Endothelial cell of umbilical vein (primary cell): ENCODE results near the gene CAPN8. TPM values are rescaled to one million over a fixed set of nuclear protein-coding genes. Genes with fewer than 3 reads are reported as not detected.

Experiments
- BruUV-seq: library from RNA; stranded (reverse); fragments of 400-500 nt; replicated peaks from 2 replicates; lab custom pipeline; 2021; lab: Mats Ljungman, UMichigan
- CTCF ChIA-PET: fragments of 300-600, 350-600 bp; sonication (Branson Sonifier 250); formaldehyde crosslinking; loops from one replicate; lab custom pipeline; 2021; ENCODE audit warnings: antibody characterized with exemption, inconsistent platforms; lab: Charles Lee
- POLR2A ChIA-PET: fragments of 300-600, 350-600 bp; sonication (Branson Sonifier 250); formaldehyde crosslinking; loops from one replicate; lab custom pipeline; 2021; ENCODE audit warnings: antibody characterized with exemption, inconsistent platforms; lab: Charles Lee
- DNase-seq: peaks from one replicate; pipeline ENCODE4 v3.0.0-alpha.2; 2011; ENCODE audit warnings: low read depth, low spot score
- FAIRE-seq: peaks from 2 replicates; lab custom pipeline; 2011; peaks lifted over from hg19 to GRCh38; lab: Jason Lieb, UNC
- H2AFZ ChIP-seq: 2 replicates; pipeline ENCODE4 v1.6.0; 2012; ENCODE audit warnings: low read depth, low read length, control low read depth, inconsistent platforms
- H3K27ac ChIP-seq: 2 replicates; pipeline ENCODE4 v1.5.1; 2011; ENCODE audit warnings: low read depth, mild to moderate bottlenecking, control low read depth, low read length, moderate library complexity; ENCODE audit not compliant: insufficient read depth
- H3K27me3 ChIP-seq, 2 experiments: 2 replicates each; pipeline versions ENCODE4 v1.6.0 to v1.6.1; 2011; ENCODE audit warnings: low read length in 2 of 2, mixed read lengths in 1 of 2; ENCODE audit not compliant: control insufficient read depth in 2 of 2, insufficient read depth in 2 of 2
- H3K36me3 ChIP-seq, 2 experiments: 2 replicates in 1 of 2; 3 replicates in 1 of 2; pipeline ENCODE4 v1.5.1; 2011; ENCODE audit warnings: low read length in 2 of 2, mild to moderate bottlenecking in 1 of 2, moderate library complexity in 1 of 2; ENCODE audit not compliant: control insufficient read depth in 2 of 2, insufficient read depth in 2 of 2; ENCODE audit errors: extremely low read depth in 1 of 2
- H3K4me1 ChIP-seq: 3 replicates; pipeline ENCODE4 v1.5.1; 2011; ENCODE audit warnings: mild to moderate bottlenecking, low read length; ENCODE audit not compliant: control insufficient read depth, insufficient read depth; ENCODE audit errors: extremely low read depth
- H3K4me2 ChIP-seq: 2 replicates; pipeline ENCODE4 v1.6.1; 2011; ENCODE audit warnings: low read length, control low read depth, mixed read lengths; ENCODE audit not compliant: insufficient read depth
- H3K4me3 ChIP-seq, 3 experiments: fragments of 200-600 bp in 1 of 3; sonication (generic), shearing (Covaris generic) in 1 of 3; replicated peaks in 1 of 3; 2 replicates each; pipeline ENCODE4 v1.5.1; 2011 to 2016; ENCODE audit warnings: control low read depth in 3 of 3, low read length in 3 of 3, mild to moderate bottlenecking in 2 of 3, inconsistent platforms in 1 of 3, low read depth in 1 of 3, moderate library complexity in 1 of 3; ENCODE audit not compliant: insufficient read depth in 1 of 3
- H3K79me2 ChIP-seq: 2 replicates; pipeline ENCODE4 v1.6.0; 2012; ENCODE audit warnings: low read length, inconsistent platforms; ENCODE audit not compliant: control insufficient read depth, insufficient read depth
- H3K9ac ChIP-seq: replicated peaks from 2 replicates; pipeline ENCODE3; 2011; ENCODE audit warnings: low read length, control low read depth; ENCODE audit not compliant: insufficient read depth; ENCODE audit errors: extremely low read depth
- H3K9me1 ChIP-seq: replicated peaks from 3 replicates; pipeline ENCODE4 v1.6.0; 2011; ENCODE audit warnings: mild to moderate bottlenecking, low read length; ENCODE audit not compliant: control insufficient read depth, insufficient read depth; ENCODE audit errors: extremely low read depth
- H3K9me3 ChIP-seq: replicated peaks from 2 replicates; pipeline ENCODE4 v1.5.1; 2012; ENCODE audit warnings: low read length, inconsistent platforms; ENCODE audit not compliant: control insufficient read depth, insufficient read depth
- H4K20me1 ChIP-seq: replicated peaks from 2 replicates; pipeline ENCODE3; 2011; ENCODE audit warnings: mild to moderate bottlenecking, low read length; ENCODE audit not compliant: control insufficient read depth, insufficient read depth; ENCODE audit errors: extremely low read depth
- FOS ChIP-seq: IDR thresholded peaks from 2 replicates; pipeline ENCODE4 v1.6.1; 2011; ENCODE audit warnings: mild to moderate bottlenecking, low read length, moderate library complexity, borderline replicate concordance; ENCODE audit not compliant: insufficient read depth
- GATA2 ChIP-seq: IDR thresholded peaks from 2 replicates; pipeline ENCODE4 v1.7.0; 2011; ENCODE audit warnings: low read depth, mild to moderate bottlenecking, moderate library complexity, mixed read lengths, low read length; ENCODE audit not compliant: insufficient read length, insufficient read depth
- JUN ChIP-seq: IDR thresholded peaks from 2 replicates; pipeline ENCODE4 v1.6.1; 2011; ENCODE audit warnings: borderline replicate concordance, low read depth; ENCODE audit not compliant: insufficient read length, insufficient read depth
- MYC ChIP-seq: IDR thresholded peaks from one replicate; pipeline ENCODE4 v1.6.1; 2011; ENCODE audit warnings: mild to moderate bottlenecking, low read depth, low read length
- POLR2A ChIP-seq: IDR thresholded peaks from 2 replicates; pipeline ENCODE4 v1.6.1; 2012; ENCODE audit warnings: low read depth, mild to moderate bottlenecking, control low read depth, low read length
- POLR2AphosphoS5 ChIP-seq: IDR thresholded peaks from 2 replicates; pipeline ENCODE4 v1.6.1; 2012; ENCODE audit warnings: low read depth, mild to moderate bottlenecking, control low read depth, low read length, moderate library complexity; ENCODE audit not compliant: insufficient read depth
- dilution Hi-C: fragments of 300-500 bp; cut with MboI; formaldehyde crosslinking; loops from one replicate; pipeline ENCODE4 v1.15.0; 2019; ENCODE audit warnings: low sequenced_read_pairs; ENCODE audit not compliant: extremely low pct_ligation_motif_present
- intact Hi-C: fragments of 100-400 bp; cut with micrococcal nuclease; formaldehyde crosslinking; loops from one replicate; pipeline ENCODE4 v1.10.0; 2022
- polyA plus RNA-seq, 4 experiments: library from polyadenylated mRNA; depleted of rRNA in 3 of 4; stranded (reverse) in 3 of 4; unstranded in 1 of 4; fragments of >200 nt; gene quantifications; 2 replicates each; pipeline versions ENCODE4 v1.2.1 to v1.2.3, GENCODE V29; 2011 to 2012; ENCODE audit warnings: missing spikeins in 1 of 4
- total RNA-seq: library from RNA; stranded (reverse); gene quantifications from 2 replicates; pipeline ENCODE4 v1.2.3, GENCODE V29; 2021
- TF ChIP-seq, protein P1 (sequence below), 2 donors: IDR thresholded peaks; 1 replicate in 1 of 2; 2 replicates in 1 of 2; pipeline ENCODE4 v1.5.1; 2011; ENCODE audit warnings: low read length in 2 of 2, mild to moderate bottlenecking in 2 of 2, moderate library complexity in 2 of 2, control low read depth in 1 of 2, inconsistent platforms in 1 of 2, low read depth in 1 of 2; ENCODE audit not compliant: insufficient read depth in 1 of 2; ENCODE audit errors: extremely low read depth in 1 of 2
- TF ChIP-seq, protein P2 (sequence below): IDR thresholded peaks from 2 replicates; pipeline ENCODE4 v1.6.1; 2011; ENCODE audit not compliant: insufficient read depth, insufficient read length

The CAPN8 gene
- total and polyA plus RNA-seq, 2 donors (not counting 3 experiments of a cell fraction or from before 2014, with no cell fraction given) = not detected

DNA sequence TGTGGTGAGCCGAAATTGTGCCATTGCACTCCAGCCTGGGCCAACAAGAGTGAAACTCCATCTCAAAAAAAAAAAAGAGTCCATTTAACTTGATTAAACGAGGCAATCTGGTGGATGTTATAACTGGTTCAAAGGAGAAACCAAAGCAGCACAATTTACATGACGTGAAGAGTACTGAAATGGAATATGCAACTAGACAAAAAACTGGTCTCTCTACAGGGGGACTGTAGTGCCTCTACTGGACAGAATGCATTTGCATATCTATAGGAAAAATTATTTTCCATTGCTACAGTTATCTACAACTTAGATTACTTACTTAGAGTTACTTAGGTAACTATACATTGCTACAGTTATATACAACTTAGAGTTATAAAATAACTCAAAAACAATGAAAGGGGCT is 44.1 kb upstream of the CAPN8 start:
- intact Hi-C loops = loop anchor here (5.0 to 10.0 kb wide), 4 partner anchors 123 to 895 kb away; partner anchors contain the start of genes DISP1 and WDR26
- H3K27ac ChIP-seq = no peak overlapping the region
- H3K4me2 ChIP-seq = no peak overlapping the region
- H3K9me3 ChIP-seq = no peaks in the 10 kb centered on the region
- TF ChIP-seq, protein P1, sequence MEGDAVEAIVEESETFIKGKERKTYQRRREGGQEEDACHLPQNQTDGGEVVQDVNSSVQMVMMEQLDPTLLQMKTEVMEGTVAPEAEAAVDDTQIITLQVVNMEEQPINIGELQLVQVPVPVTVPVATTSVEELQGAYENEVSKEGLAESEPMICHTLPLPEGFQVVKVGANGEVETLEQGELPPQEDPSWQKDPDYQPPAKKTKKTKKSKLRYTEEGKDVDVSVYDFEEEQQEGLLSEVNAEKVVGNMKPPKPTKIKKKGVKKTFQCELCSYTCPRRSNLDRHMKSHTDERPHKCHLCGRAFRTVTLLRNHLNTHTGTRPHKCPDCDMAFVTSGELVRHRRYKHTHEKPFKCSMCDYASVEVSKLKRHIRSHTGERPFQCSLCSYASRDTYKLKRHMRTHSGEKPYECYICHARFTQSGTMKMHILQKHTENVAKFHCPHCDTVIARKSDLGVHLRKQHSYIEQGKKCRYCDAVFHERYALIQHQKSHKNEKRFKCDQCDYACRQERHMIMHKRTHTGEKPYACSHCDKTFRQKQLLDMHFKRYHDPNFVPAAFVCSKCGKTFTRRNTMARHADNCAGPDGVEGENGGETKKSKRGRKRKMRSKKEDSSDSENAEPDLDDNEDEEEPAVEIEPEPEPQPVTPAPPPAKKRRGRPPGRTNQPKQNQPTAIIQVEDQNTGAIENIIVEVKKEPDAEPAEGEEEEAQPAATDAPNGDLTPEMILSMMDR (IDR thresholded peaks at IDR 0.05; ENCODE audit: extremely low read depth in 1 of 2, insufficient read depth in 1 of 2, low read depth in 1 of 2, low read length in 2 of 2) = peak; percentile 31 to 37
- TF ChIP-seq JUN = no peak
- TF ChIP-seq POLR2A = no peak
- no peak overlapping the region for H3K4me3 ChIP-seq
- no TSS peak for BruUV-seq
- H3K36me3 ChIP-seq = no peaks in the 10 kb centered on the region
- H4K20me1 ChIP-seq = no peaks in the 10 kb centered on the region
- DNase-seq (peak; percentile 49), FAIRE-seq (no peak)
- POLR2A ChIA-PET = no interaction called here
- peaks cover 22% of the 10 kb centered on the region for H3K79me2 ChIP-seq
- H3K9ac ChIP-seq = no peak overlapping the region
- CTCF ChIA-PET = interaction anchor here (2.1 to 10.9 kb wide), 3 partner anchors 8 to 40 kb away, joined by 9 to 148 read pairs (median 21); no protein-coding TSS in a partner anchor
- dilution Hi-C loops = no loop called here
- H3K27me3 ChIP-seq = no peaks in the 10 kb centered on the region
- H3K9me1 ChIP-seq = no peaks in the 10 kb centered on the region
- H2AFZ ChIP-seq = no peak overlapping the region
- peaks cover 68% of the 10 kb centered on the region for H3K4me1 ChIP-seq

DNA sequence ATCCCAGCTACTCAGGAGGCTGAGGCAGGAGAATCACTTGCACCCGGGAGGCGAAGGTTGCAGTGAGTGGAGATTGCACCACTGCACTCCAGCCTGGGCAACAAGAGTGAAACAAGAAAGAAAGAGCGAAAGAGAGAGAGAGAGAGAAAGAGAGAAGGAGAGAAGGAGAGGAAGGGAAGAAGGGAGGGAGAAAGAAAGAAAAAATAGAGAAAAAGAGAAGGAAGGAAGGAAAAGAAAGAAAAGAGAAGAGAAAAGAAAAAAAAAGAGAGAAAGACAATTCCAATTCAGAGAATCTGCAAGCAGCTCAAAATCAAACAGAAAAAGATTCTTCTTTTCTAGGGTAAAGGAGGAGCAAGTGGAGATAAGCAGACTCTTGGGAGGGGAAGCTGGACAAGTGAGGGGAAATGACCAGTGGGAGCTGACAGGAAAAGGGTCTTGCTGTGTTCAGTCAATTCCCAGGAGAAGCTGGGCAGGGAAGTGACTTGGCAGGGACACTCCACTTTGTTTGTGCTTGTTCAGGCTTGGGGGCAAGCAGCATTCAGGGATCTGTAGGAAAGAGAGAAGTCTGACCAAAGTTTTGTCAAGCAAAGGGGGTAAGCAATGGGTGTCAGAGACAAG is 43.3 kb upstream of the CAPN8 start:
- CTCF ChIA-PET = interaction anchor here (0.9 to 10.9 kb wide), 4 partner anchors 9 to 41 kb away, joined by 3 to 148 read pairs (median 14); no protein-coding TSS in a partner anchor
- intact Hi-C loops = loop anchor here (5.0 to 10.0 kb wide), 4 partner anchors 124 to 894 kb away; partner anchors contain the start of genes DISP1 and WDR26
- TF ChIP-seq GATA2 (peak; percentile 35), MYC (no peak), FOS (no peak), POLR2AphosphoS5 (no peak)
- TF ChIP-seq, protein P2, sequence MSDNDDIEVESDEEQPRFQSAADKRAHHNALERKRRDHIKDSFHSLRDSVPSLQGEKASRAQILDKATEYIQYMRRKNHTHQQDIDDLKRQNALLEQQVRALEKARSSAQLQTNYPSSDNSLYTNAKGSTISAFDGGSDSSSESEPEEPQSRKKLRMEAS = no peak

More for the DNA sequence above, 43.3 kb upstream of the CAPN8 start:
- FAIRE-seq (peak; percentile 58), DNase-seq (peak; percentile 72)
- Histone ChIP-seq H3K4me3 (no peak overlapping the region), H3K27ac (peak overlapping the region; percentile 91), H3K79me2 (peaks cover 14% of the 10 kb centered on the region), H3K4me2 (no peak overlapping the region), H3K9me3 (no peaks in the 10 kb centered on the region), H2AFZ (no peak overlapping the region), H4K20me1 (no peaks in the 10 kb centered on the region), H3K9me1 (no peaks in the 10 kb centered on the region), H3K9ac (peak overlapping the region; percentile 8), H3K4me1 (peaks cover 60% of the 10 kb centered on the region), H3K36me3 (no peaks in the 10 kb centered on the region), H3K27me3 (no peaks in the 10 kb centered on the region)
- POLR2A ChIA-PET = interaction anchor here (0.7 to 1.2 kb wide), 2 partner anchors 37 to 67 kb away, joined by 3 read pairs; no protein-coding TSS in a partner anchor
- dilution Hi-C loops = no loop called here
- no TSS peak for BruUV-seq
